ENCODE data around the gene EIF2S2.

DNA sequence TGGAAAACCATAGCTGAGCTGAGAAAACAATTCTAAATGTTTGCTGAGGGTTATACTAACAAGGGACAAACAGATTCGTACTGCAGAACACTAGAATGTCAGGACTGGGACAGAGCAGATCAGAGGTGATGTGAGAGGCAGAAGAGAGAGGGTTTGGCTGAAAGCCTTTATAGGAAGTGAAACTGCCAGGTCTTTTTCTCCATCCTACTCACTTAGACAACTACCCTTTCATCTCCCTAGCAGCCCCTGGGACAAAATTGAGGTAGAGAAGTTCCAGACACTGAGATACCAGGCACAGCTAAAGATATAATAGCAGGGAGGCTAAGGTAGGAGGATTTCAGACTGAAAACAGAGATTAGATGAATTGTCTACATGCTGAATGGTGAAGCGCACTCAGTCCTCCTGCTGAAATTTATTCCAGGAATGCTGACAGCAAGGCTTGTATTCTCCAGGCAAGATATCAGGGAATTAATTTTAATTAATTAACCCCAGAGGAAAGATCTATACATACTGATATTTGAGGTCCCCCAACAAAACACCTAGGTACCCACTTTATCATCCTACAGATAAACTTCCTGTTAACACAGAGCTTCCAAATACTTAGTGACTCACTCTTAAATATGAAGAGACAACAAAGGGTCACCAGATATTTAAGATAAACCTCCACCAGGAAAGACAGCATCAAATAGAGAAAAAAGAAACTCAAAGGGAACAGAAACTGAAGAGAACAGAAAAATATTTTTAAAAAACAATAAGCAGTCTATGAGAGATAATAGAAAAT lies 12.6 kb upstream of the EIF2S2 start:
- TF ChIP-seq, protein P1, sequence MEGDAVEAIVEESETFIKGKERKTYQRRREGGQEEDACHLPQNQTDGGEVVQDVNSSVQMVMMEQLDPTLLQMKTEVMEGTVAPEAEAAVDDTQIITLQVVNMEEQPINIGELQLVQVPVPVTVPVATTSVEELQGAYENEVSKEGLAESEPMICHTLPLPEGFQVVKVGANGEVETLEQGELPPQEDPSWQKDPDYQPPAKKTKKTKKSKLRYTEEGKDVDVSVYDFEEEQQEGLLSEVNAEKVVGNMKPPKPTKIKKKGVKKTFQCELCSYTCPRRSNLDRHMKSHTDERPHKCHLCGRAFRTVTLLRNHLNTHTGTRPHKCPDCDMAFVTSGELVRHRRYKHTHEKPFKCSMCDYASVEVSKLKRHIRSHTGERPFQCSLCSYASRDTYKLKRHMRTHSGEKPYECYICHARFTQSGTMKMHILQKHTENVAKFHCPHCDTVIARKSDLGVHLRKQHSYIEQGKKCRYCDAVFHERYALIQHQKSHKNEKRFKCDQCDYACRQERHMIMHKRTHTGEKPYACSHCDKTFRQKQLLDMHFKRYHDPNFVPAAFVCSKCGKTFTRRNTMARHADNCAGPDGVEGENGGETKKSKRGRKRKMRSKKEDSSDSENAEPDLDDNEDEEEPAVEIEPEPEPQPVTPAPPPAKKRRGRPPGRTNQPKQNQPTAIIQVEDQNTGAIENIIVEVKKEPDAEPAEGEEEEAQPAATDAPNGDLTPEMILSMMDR (IDR thresholded peaks at IDR 0.05), result no peak
- TF ChIP-seq POLR2A (IDR thresholded peaks at IDR 0.05), result no peak
